Gastrocnemius medialis (tissue), 4 donors: ENCODE measurements around the gene CARD11. TPM values are rescaled to one million over a fixed set of nuclear protein-coding genes. Genes with fewer than 3 reads are reported as not detected.

Experiments
- ATAC-seq, 2 donors: fragments of 150-250 bp; one replicate each; pipeline ENCODE4 v1.9.1; 2016
- DNase-seq, 2 donors: peaks; one replicate each; pipeline ENCODE4 v3.0.0-alpha.2; 2019
- H3K27ac ChIP-seq, 4 donors: fragments of 200-600 bp; sonication (generic); 1 replicate in 1 of 4; 2 replicates in 3 of 4; pipeline ENCODE4 v1.5.1; 2016 to 2018; ENCODE audit warnings: mild to moderate bottlenecking in 2 of 4, moderate library complexity in 1 of 4
- H3K27me3 ChIP-seq, 3 donors: fragments of 200-600 bp; sonication (generic) in 2 of 3; 1 replicate in 1 of 3; 2 replicates in 2 of 3; pipeline versions ENCODE4 v1.5.1 to v1.6.0; 2016 to 2019; ENCODE audit warnings: mild to moderate bottlenecking in 1 of 3, moderate library complexity in 1 of 3
- H3K36me3 ChIP-seq, 2 donors: fragments of 200-600 bp; sonication (generic) in 1 of 2; one replicate each; pipeline ENCODE4 v1.5.1; 2017 to 2018
- H3K4me1 ChIP-seq, 2 donors: fragments of 200-600 bp; sonication (generic) in 1 of 2; one replicate each; pipeline ENCODE4 v1.5.1; 2016 to 2017; ENCODE audit warnings: mild to moderate bottlenecking in 2 of 2
- H3K4me3 ChIP-seq, 4 donors: fragments of 200-600 bp; sonication (generic) in 3 of 4; 1 replicate in 1 of 4; 2 replicates in 3 of 4; pipeline ENCODE4 v1.5.1; 2016 to 2019; ENCODE audit warnings: mild to moderate bottlenecking in 2 of 4
- H3K9me3 ChIP-seq, 3 donors: fragments of 200-600 bp; sonication (generic) in 2 of 3; 1 replicate in 1 of 3; 2 replicates in 2 of 3; pipeline ENCODE4 v1.5.1; 2016 to 2019
- CTCF ChIP-seq, 5 experiments: fragments of 450-650 bp in 3 of 5; fragments of 200-600 bp in 2 of 5; sonication (generic) in 2 of 5; IDR thresholded peaks in 4 of 5; conservative IDR thresholded peaks in 1 of 5; 1 replicate in 4 of 5; 2 replicates in 1 of 5; pipeline ENCODE4 v1.5.1; 2016 to 2019; ENCODE audit warnings: antibody characterized with exemption in 5 of 5, mild to moderate bottlenecking in 3 of 5, moderate library complexity in 3 of 5
- POLR2A ChIP-seq, 2 donors: fragments of 450-650 bp; IDR thresholded peaks; one replicate each; pipeline ENCODE4 v1.6.1; 2017; ENCODE audit warnings: antibody characterized with exemption in 2 of 2, mild to moderate bottlenecking in 2 of 2, moderate library complexity in 2 of 2
- in situ Hi-C, 4 donors: fragments of 200-750 bp; cut with MboI; loops; one replicate each; pipeline versions ENCODE4 v1.15.0 to v1.8.0; 2017; ENCODE audit warnings: low sequenced_read_pairs in 4 of 4
- intact Hi-C: fragments of 100-400 bp; cut with DNase I; formaldehyde crosslinking; loops from one replicate; pipeline ENCODE4 v1.15.1; 2023; ENCODE audit warnings: low total_unique reads
- total RNA-seq, 4 donors: library from RNA; depleted of rRNA; stranded (reverse); fragments of >200 nt; gene quantifications; one replicate each; pipeline versions ENCODE4 v1.1.0 to v1.2.3, GENCODE V29; 2016

CARD11 gene
- total RNA-seq, 4 donors from 2014 or later, result 0.13 TPM; not detected in 3

GRCh38 chr7:2967705-2968104 lies 76.0 kb downstream of the CARD11 start:
- no peaks in the 10 kb centered on the region for H3K36me3 ChIP-seq
- DNase-seq (no peak), ATAC-seq (no peak)
- H3K4me1 ChIP-seq, result no peaks in the 10 kb centered on the region
- H3K27me3 ChIP-seq, result no peaks in the 10 kb centered on the region
- H3K27ac ChIP-seq, result no peak overlapping the region
- intact Hi-C loops, result loop anchor here (1.0 kb wide), 1 partner anchor 28 kb away; no protein-coding TSS in a partner anchor
- H3K9me3 ChIP-seq, result peaks cover 0 to 11% (median 0%) of the 10 kb centered on the region in 3 donors
- no peak for TF ChIP-seq CTCF (IDR thresholded peaks at IDR 0.05 in 4 of 5, conservative IDR thresholded peaks at IDR 0.05 in 1 of 5)
- TF ChIP-seq POLR2A (IDR thresholded peaks at IDR 0.05), result no peak
- no peak overlapping the region for H3K4me3 ChIP-seq
- in situ Hi-C loops, result no loop called here

GRCh38 chr7:2967253-2967652 lies 76.4 kb downstream of the CARD11 start:
- in situ Hi-C loops (no loop called here), intact Hi-C loops (loop anchor here (1.0 kb wide), 1 partner anchor 28 kb away; no protein-coding TSS in a partner anchor)
- H3K27me3 ChIP-seq, result no peaks in the 10 kb centered on the region
- no peaks in the 10 kb centered on the region for H3K36me3 ChIP-seq
- no peak for TF ChIP-seq CTCF (IDR thresholded peaks at IDR 0.05 in 4 of 5, conservative IDR thresholded peaks at IDR 0.05 in 1 of 5)
- TF ChIP-seq POLR2A (IDR thresholded peaks at IDR 0.05), result no peak
- H3K4me3 ChIP-seq, result no peak overlapping the region
- H3K4me1 ChIP-seq, result no peaks in the 10 kb centered on the region
- ATAC-seq (no peak), DNase-seq (no peak)
- H3K27ac ChIP-seq, result no peak overlapping the region
- H3K9me3 ChIP-seq, result peaks cover 0 to 11% (median 0%) of the 10 kb centered on the region in 3 donors

- no peaks in the 10 kb centered on the region for H3K4me1 ChIP-seq
- no peaks in the 10 kb centered on the region for H3K36me3 ChIP-seq
- no peaks in the 10 kb centered on the region for H3K27me3 ChIP-seq
- in situ Hi-C loops, result no loop called here
- H3K27ac ChIP-seq, result no peak overlapping the region
- intact Hi-C loops, result loop anchor here (1.0 kb wide), 1 partner anchor 27 kb away; no protein-coding TSS in a partner anchor
- no peak overlapping the region for H3K4me3 ChIP-seq
- H3K9me3 ChIP-seq, result peaks cover 0 to 11% (median 0%) of the 10 kb centered on the region in 3 donors
- no peak for DNase-seq
- TF ChIP-seq CTCF (IDR thresholded peaks at IDR 0.05 in 4 of 5, conservative IDR thresholded peaks at IDR 0.05 in 1 of 5), result no peak
- TF ChIP-seq POLR2A (IDR thresholded peaks at IDR 0.05), result no peak
- ATAC-seq, result no peak
Observed at GRCh38 chr7:2966466-2967078, 77.1 kb downstream of the CARD11 start.

- no peaks in the 10 kb centered on the region for H3K36me3 ChIP-seq
- in situ Hi-C loops (no loop called here), intact Hi-C loops (no loop called here)
- TF ChIP-seq POLR2A (IDR thresholded peaks at IDR 0.05), result no peak
- TF ChIP-seq CTCF (IDR thresholded peaks at IDR 0.05 in 4 of 5, conservative IDR thresholded peaks at IDR 0.05 in 1 of 5), result no peak
- H3K27ac ChIP-seq, result no peak overlapping the region
- ATAC-seq (no peak), DNase-seq (no peak)
- H3K27me3 ChIP-seq, result no peaks in the 10 kb centered on the region
- H3K9me3 ChIP-seq, result peaks cover 0 to 11% (median 0%) of the 10 kb centered on the region in 3 donors
- no peaks in the 10 kb centered on the region for H3K4me1 ChIP-seq
- no peak overlapping the region for H3K4me3 ChIP-seq
Observed at GRCh38 chr7:2965745-2966270, 77.9 kb downstream of the CARD11 start.
